ENCODE results near the gene CYP3A5. TPM values are rescaled to one million over a fixed set of nuclear protein-coding genes. Genes with fewer than 3 reads are reported as not detected.

Gene CYP3A5
- total and polyA plus RNA-seq, 9 of the 15 experiments (the other 6 are each of a cell fraction or from before 2014, with no cell fraction given): 0.73 to 2.8 (median 1.5) TPM

DNA sequence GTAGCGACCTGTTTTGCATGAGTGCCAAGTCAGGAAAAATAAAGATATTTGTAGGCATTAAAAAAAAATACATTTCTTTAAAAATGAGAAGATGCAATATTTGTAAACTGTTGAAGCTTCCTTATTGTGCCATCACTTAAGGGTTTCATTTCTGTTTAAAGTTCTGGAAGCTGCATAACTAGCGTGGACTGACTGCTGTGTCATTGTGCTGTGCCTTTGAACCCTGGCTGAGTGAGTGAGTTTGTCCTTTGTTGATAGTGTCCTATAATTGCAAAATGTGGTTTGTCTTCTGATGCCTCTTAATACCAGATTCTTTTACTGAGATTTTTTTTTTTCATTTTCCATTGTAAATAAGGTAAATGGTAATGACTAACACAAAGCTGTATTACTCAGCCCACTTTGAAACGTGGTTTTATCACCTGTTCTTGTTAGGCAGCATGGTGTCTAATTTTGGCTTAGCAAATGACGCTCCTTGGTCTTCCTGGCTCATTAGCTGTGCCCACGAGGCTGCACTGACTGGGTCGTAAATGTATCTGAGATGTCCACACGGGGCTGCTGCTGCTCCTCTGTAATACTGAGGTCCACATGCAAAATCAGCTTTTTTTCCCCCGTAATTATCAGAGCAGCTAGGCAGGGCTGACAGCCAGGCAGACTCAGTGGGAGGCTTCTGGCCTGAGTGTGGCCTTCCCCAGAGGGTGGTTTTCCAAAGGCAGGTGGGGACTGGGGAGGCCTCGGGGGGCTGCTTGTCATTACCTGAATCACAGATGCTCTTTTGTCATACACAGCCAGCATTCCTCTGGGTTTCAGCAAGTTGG lies 48.3 kb downstream of the CYP3A5 start (continued):
- TF ChIP-seq, protein P1, sequence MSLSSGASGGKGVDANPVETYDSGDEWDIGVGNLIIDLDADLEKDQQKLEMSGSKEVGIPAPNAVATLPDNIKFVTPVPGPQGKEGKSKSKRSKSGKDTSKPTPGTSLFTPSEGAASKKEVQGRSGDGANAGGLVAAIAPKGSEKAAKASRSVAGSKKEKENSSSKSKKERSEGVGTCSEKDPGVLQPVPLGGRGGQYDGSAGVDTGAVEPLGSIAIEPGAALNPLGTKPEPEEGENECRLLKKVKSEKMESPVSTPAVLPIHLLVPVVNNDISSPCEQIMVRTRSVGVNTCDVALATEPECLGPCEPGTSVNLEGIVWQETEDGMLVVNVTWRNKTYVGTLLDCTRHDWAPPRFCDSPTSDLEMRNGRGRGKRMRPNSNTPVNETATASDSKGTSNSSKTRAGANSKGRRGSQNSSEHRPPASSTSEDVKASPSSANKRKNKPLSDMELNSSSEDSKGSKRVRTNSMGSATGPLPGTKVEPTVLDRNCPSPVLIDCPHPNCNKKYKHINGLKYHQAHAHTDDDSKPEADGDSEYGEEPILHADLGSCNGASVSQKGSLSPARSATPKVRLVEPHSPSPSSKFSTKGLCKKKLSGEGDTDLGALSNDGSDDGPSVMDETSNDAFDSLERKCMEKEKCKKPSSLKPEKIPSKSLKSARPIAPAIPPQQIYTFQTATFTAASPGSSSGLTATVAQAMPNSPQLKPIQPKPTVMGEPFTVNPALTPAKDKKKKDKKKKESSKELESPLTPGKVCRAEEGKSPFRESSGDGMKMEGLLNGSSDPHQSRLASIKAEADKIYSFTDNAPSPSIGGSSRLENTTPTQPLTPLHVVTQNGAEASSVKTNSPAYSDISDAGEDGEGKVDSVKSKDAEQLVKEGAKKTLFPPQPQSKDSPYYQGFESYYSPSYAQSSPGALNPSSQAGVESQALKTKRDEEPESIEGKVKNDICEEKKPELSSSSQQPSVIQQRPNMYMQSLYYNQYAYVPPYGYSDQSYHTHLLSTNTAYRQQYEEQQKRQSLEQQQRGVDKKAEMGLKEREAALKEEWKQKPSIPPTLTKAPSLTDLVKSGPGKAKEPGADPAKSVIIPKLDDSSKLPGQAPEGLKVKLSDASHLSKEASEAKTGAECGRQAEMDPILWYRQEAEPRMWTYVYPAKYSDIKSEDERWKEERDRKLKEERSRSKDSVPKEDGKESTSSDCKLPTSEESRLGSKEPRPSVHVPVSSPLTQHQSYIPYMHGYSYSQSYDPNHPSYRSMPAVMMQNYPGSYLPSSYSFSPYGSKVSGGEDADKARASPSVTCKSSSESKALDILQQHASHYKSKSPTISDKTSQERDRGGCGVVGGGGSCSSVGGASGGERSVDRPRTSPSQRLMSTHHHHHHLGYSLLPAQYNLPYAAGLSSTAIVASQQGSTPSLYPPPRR (CRISPR knock-in tag; IDR thresholded peaks at IDR 0.05; ENCODE audit: borderline replicate concordance): no peak
- TF ChIP-seq, protein P2, sequence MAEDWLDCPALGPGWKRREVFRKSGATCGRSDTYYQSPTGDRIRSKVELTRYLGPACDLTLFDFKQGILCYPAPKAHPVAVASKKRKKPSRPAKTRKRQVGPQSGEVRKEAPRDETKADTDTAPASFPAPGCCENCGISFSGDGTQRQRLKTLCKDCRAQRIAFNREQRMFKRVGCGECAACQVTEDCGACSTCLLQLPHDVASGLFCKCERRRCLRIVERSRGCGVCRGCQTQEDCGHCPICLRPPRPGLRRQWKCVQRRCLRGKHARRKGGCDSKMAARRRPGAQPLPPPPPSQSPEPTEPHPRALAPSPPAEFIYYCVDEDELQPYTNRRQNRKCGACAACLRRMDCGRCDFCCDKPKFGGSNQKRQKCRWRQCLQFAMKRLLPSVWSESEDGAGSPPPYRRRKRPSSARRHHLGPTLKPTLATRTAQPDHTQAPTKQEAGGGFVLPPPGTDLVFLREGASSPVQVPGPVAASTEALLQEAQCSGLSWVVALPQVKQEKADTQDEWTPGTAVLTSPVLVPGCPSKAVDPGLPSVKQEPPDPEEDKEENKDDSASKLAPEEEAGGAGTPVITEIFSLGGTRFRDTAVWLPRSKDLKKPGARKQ (CRISPR knock-in tag; IDR thresholded peaks at IDR 0.05): no peak
- 0 out of 2 replicates have a peak, but pooled peaks have one; percentile 12 for TF ChIP-seq RB1 (IDR thresholded peaks at IDR 0.05; ENCODE audit: low read depth)
- TF ChIP-seq THRAP3 (IDR thresholded peaks at IDR 0.05; ENCODE audit: borderline replicate concordance): no peak
- TF ChIP-seq, protein P3, sequence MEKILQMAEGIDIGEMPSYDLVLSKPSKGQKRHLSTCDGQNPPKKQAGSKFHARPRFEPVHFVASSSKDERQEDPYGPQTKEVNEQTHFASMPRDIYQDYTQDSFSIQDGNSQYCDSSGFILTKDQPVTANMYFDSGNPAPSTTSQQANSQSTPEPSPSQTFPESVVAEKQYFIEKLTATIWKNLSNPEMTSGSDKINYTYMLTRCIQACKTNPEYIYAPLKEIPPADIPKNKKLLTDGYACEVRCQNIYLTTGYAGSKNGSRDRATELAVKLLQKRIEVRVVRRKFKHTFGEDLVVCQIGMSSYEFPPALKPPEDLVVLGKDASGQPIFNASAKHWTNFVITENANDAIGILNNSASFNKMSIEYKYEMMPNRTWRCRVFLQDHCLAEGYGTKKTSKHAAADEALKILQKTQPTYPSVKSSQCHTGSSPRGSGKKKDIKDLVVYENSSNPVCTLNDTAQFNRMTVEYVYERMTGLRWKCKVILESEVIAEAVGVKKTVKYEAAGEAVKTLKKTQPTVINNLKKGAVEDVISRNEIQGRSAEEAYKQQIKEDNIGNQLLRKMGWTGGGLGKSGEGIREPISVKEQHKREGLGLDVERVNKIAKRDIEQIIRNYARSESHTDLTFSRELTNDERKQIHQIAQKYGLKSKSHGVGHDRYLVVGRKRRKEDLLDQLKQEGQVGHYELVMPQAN (IDR thresholded peaks at IDR 0.05; ENCODE audit: borderline replicate concordance): no peak
- no peak for TF ChIP-seq XRCC5 (IDR thresholded peaks at IDR 0.05; ENCODE audit: low read depth, low read length)
- TF ChIP-seq, protein P4, sequence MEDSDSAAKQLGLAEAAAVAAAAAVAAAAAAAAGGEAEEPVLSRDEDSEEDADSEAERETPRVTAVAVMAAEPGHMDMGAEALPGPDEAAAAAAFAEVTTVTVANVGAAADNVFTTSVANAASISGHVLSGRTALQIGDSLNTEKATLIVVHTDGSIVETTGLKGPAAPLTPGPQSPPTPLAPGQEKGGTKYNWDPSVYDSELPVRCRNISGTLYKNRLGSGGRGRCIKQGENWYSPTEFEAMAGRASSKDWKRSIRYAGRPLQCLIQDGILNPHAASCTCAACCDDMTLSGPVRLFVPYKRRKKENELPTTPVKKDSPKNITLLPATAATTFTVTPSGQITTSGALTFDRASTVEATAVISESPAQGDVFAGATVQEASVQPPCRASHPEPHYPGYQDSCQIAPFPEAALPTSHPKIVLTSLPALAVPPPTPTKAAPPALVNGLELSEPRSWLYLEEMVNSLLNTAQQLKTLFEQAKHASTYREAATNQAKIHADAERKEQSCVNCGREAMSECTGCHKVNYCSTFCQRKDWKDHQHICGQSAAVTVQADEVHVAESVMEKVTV (CRISPR knock-in tag; IDR thresholded peaks at IDR 0.05): peak; percentile 75
- peak; percentile 89 for TF ChIP-seq SMC3 (conservative IDR thresholded peaks at IDR 0.05; ENCODE audit: insufficient read depth, low read depth, low read length)
- no peak for TF ChIP-seq ZNF239 (CRISPR knock-in tag; IDR thresholded peaks at IDR 0.05)
- peak; percentile 65; the same call in 1 of the 2 replicates for TF ChIP-seq STAG1 (CRISPR knock-in tag; IDR thresholded peaks at IDR 0.05; ENCODE audit: borderline replicate concordance)
- peak; percentile 29; the same call in 1 of the 2 replicates for TF ChIP-seq CTBP1 (IDR thresholded peaks at IDR 0.05; ENCODE audit: borderline replicate concordance)

Measured in K562 (cell line).